IMR-90 (cell line): ENCODE data around the gene KCNAB1. TPM values are rescaled to one million over a fixed set of nuclear protein-coding genes. Genes with fewer than 3 reads are reported as not detected.

Experiments used
- ATAC-seq: fragments of 200-7000 bp; cut with Tn5 transposase; 2 replicates; pipeline ENCODE4 v1.9.1; 2020; ENCODE audit warnings: low read depth, mild to moderate bottlenecking, moderate library complexity
- BruUV-seq: library from RNA; stranded (reverse); fragments of 400-500 nt; replicated peaks from 2 replicates; lab custom pipeline; 2021; lab: Mats Ljungman, UMichigan
- CTCF ChIA-PET: fragments of 300-600 bp; formaldehyde crosslinking; extraction: SDS; loops from one replicate; lab custom pipeline; 2021; ENCODE audit warnings: antibody characterized with exemption; lab: Yijun Ruan, JAX
- POLR2A ChIA-PET: fragments of 300-600 bp; sonication (Branson Sonifier 250); formaldehyde crosslinking; loops from one replicate; lab custom pipeline; 2022; ENCODE audit warnings: antibody characterized with exemption; ENCODE audit not compliant: unreplicated experiment; lab: Charles Lee
- DNase-seq: peaks from one replicate; pipeline ENCODE4 v3.0.0; 2013
- H2AFZ ChIP-seq: replicated peaks from 2 replicates; pipeline ENCODE3; 2013; ENCODE audit warnings: low read length, mild to moderate bottlenecking; ENCODE audit not compliant: poor library complexity
- H2AK5ac ChIP-seq: 2 replicates; pipeline ENCODE4 v1.6.1; 2013; ENCODE audit warnings: low read depth, low read length, inconsistent platforms
- H2AK9ac ChIP-seq: replicated peaks from 2 replicates; pipeline ENCODE3; 2013; ENCODE audit warnings: mild to moderate bottlenecking, low read depth, low read length, moderate library complexity; ENCODE audit not compliant: poor library complexity
- H2BK120ac ChIP-seq: 2 replicates; pipeline ENCODE4 v1.6.1; 2013; ENCODE audit warnings: low read depth, low read length, inconsistent platforms
- H2BK15ac ChIP-seq: 3 replicates; pipeline ENCODE4 v1.6.1; 2013; ENCODE audit warnings: low read depth, low read length, inconsistent platforms
- H2BK20ac ChIP-seq: 2 replicates; pipeline ENCODE4 v1.6.1; 2013; ENCODE audit warnings: low read depth, mild to moderate bottlenecking, inconsistent platforms, low read length, moderate library complexity
- H2BK5ac ChIP-seq: 2 replicates; pipeline ENCODE4 v1.6.1; 2013; ENCODE audit warnings: mild to moderate bottlenecking, low read depth, low read length, inconsistent platforms; ENCODE audit not compliant: poor library complexity, severe bottlenecking
- H3K14ac ChIP-seq: replicated peaks from 2 replicates; pipeline ENCODE4 v1.6.1; 2013; ENCODE audit warnings: low read depth, low read length, inconsistent platforms
- H3K18ac ChIP-seq: 2 replicates; pipeline ENCODE4 v1.6.1; 2013; ENCODE audit warnings: low read depth, low read length, control low read depth
- H3K23ac ChIP-seq: 2 replicates; pipeline ENCODE4 v1.6.1; 2013; ENCODE audit warnings: low read depth, low read length, inconsistent platforms
- H3K27ac ChIP-seq: 2 replicates; pipeline ENCODE4 v1.5.1; 2013; ENCODE audit warnings: mild to moderate bottlenecking, control low read depth, low read length; ENCODE audit not compliant: insufficient read depth
- H3K27me3 ChIP-seq: 2 replicates; pipeline ENCODE4 v1.6.1; 2013; ENCODE audit warnings: low read length; ENCODE audit not compliant: control insufficient read depth, insufficient read depth
- H3K36me3 ChIP-seq: 2 replicates; pipeline ENCODE4 v1.6.1; 2013; ENCODE audit warnings: low read length, mixed read lengths; ENCODE audit not compliant: control insufficient read depth, insufficient read depth
- H3K4ac ChIP-seq: 2 replicates; pipeline ENCODE4 v1.6.1; 2013; ENCODE audit warnings: low read depth, low read length, inconsistent platforms
- H3K4me1 ChIP-seq: 2 replicates; pipeline ENCODE4 v1.6.1; 2013; ENCODE audit warnings: low read length, mixed read lengths; ENCODE audit not compliant: control insufficient read depth, insufficient read depth
- H3K4me2 ChIP-seq: 2 replicates; pipeline ENCODE4 v1.6.1; 2013; ENCODE audit warnings: low read depth, mild to moderate bottlenecking, control low read depth, low read length, moderate library complexity
- H3K4me3 ChIP-seq: 2 replicates; pipeline ENCODE4 v1.5.1; 2013; ENCODE audit warnings: low read depth, mild to moderate bottlenecking, control low read depth, low read length, moderate library complexity; ENCODE audit not compliant: insufficient read depth
- H3K56ac ChIP-seq: 2 replicates; pipeline ENCODE4 v1.6.1; 2013; ENCODE audit warnings: low read length, inconsistent platforms; ENCODE audit not compliant: insufficient read depth; ENCODE audit errors: extremely low read depth
- H3K79me1 ChIP-seq, 2 experiments: 2 replicates each; pipeline ENCODE4 v1.6.1; 2013; ENCODE audit warnings: low read length in 2 of 2, inconsistent platforms in 1 of 2, low read depth in 1 of 2
- H3K9ac ChIP-seq: 2 replicates; pipeline ENCODE4 v1.6.1; 2013; ENCODE audit warnings: low read depth, low read length, control low read depth
- H3K9me1 ChIP-seq: 2 replicates; pipeline ENCODE4 v1.6.1; 2013; ENCODE audit warnings: low read length, inconsistent platforms; ENCODE audit not compliant: insufficient read depth
- H3K9me3 ChIP-seq: 2 replicates; pipeline ENCODE4 v1.6.1; 2013; ENCODE audit warnings: low read length; ENCODE audit not compliant: control insufficient read depth, insufficient read depth
- H4K20me1 ChIP-seq: 2 replicates; pipeline ENCODE4 v1.6.1; 2013; ENCODE audit warnings: low read length, inconsistent platforms; ENCODE audit not compliant: insufficient read depth
- H4K5ac ChIP-seq: 2 replicates; pipeline ENCODE4 v1.6.1; 2013; ENCODE audit warnings: mild to moderate bottlenecking, low read depth, low read length, control low read depth
- H4K8ac ChIP-seq, 2 experiments: 2 replicates each; pipeline ENCODE4 v1.6.1; 2013; ENCODE audit warnings: low read depth in 2 of 2, low read length in 2 of 2, control low read depth in 1 of 2, inconsistent platforms in 1 of 2
- H4K91ac ChIP-seq: 2 replicates; pipeline ENCODE4 v1.6.1; 2013; ENCODE audit warnings: low read depth, low read length, inconsistent platforms; ENCODE audit not compliant: insufficient read depth
- BHLHE40 ChIP-seq: fragments of 150-350 bp; IDR thresholded peaks from 2 replicates; pipeline ENCODE4 v1.6.1; 2016; ENCODE audit warnings: mild to moderate bottlenecking, low read depth, low read length
- CEBPB ChIP-seq: IDR thresholded peaks from 2 replicates; pipeline ENCODE4 v1.6.1; 2012; ENCODE audit warnings: low read depth, low read length, improper control_type of control experiment
- CHD1 ChIP-seq: IDR thresholded peaks from 2 replicates; pipeline ENCODE4 v1.6.1; 2012; ENCODE audit warnings: low read depth, low read length, improper control_type of control experiment
- FOS ChIP-seq: fragments of 150-350 bp; IDR thresholded peaks from 2 replicates; pipeline ENCODE4 v1.6.1; 2016; ENCODE audit warnings: low read depth, low read length
- MAFK ChIP-seq: IDR thresholded peaks from 2 replicates; pipeline ENCODE4 v1.6.1; 2012; ENCODE audit warnings: low read depth, low read length, improper control_type of control experiment
- MAZ ChIP-seq: IDR thresholded peaks from 2 replicates; pipeline ENCODE4 v1.6.1; 2012; ENCODE audit warnings: low read depth, mild to moderate bottlenecking, low read length, improper control_type of control experiment, moderate library complexity, borderline replicate concordance
- NFE2L2 ChIP-seq: fragments of 150-350 bp; IDR thresholded peaks from 2 replicates; pipeline ENCODE4 v1.6.1; 2016; ENCODE audit warnings: low read depth, mild to moderate bottlenecking, low read length
- POLR2A ChIP-seq: IDR thresholded peaks from 2 replicates; pipeline ENCODE4 v1.6.1; 2012; ENCODE audit warnings: mild to moderate bottlenecking, low read depth, low read length
- RAD21 ChIP-seq: IDR thresholded peaks from 2 replicates; pipeline ENCODE4 v1.6.1; 2012; ENCODE audit warnings: low read length, improper control_type of control experiment
- RCOR1 ChIP-seq: IDR thresholded peaks from 2 replicates; pipeline ENCODE4 v1.6.1; 2012; ENCODE audit warnings: mild to moderate bottlenecking, low read length, improper control_type of control experiment; ENCODE audit not compliant: insufficient replicate concordance
- SMC3 ChIP-seq: fragments of 150-350 bp; IDR thresholded peaks from 2 replicates; pipeline ENCODE4 v1.6.1; 2016; ENCODE audit warnings: low read depth, mild to moderate bottlenecking, antibody characterized with exemption, low read length, moderate library complexity
- WGBS, 2 experiments: methylation state at CpG; one replicate each; pipeline versions ENCODE4 v1.1.5 to v1.1.7; 2013; ENCODE audit warnings: missing lambda C conversion rate in 2 of 2; ENCODE audit not compliant: insufficient read length in 1 of 2; ENCODE audit errors: extremely low coverage in 2 of 2; 5-methylcytosine and 5-hydroxymethylcytosine counted together
- dilution Hi-C: fragments of 300-500 bp; cut with HindIII; formaldehyde crosslinking; loops from one replicate; pipeline ENCODE4 v1.14.3; 2018; ENCODE audit warnings: low sequenced_read_pairs; ENCODE audit not compliant: unreplicated experiment
- in situ Hi-C: fragments of 300-500 bp; cut with MboI; formaldehyde crosslinking; loops from 3 replicates; pipeline ENCODE4 v1.14.3; 2019; ENCODE audit warnings: low sequenced_read_pairs, inconsistent platforms, mixed read lengths
- intact Hi-C: fragments of 100-400 bp; cut with micrococcal nuclease; formaldehyde crosslinking; loops from 2 replicates; pipeline ENCODE4 v1.10.0; 2022
- polyA plus RNA-seq, 3 experiments: library from polyadenylated mRNA; depleted of rRNA; stranded (reverse); fragments of >200 nt; gene quantifications; 2 replicates each; pipeline ENCODE4 v1.2.3, GENCODE V29; 2012; ENCODE audit warnings: low replicate concordance in 1 of 3
- total RNA-seq: library from RNA; depleted of rRNA; stranded (reverse); fragments of >200 nt; gene quantifications from 2 replicates; pipeline ENCODE4 v1.2.3, GENCODE V29; 2012
- TF ChIP-seq, protein P1 (sequence below): conservative IDR thresholded peaks from 2 replicates; pipeline ENCODE4 v1.5.1; 2012; ENCODE audit warnings: mild to moderate bottlenecking, low read depth, low read length, improper control_type of control experiment
- TF ChIP-seq, protein P2 (sequence below): fragments of 150-350 bp; IDR thresholded peaks from 2 replicates; pipeline ENCODE4 v1.6.1; 2016; ENCODE audit warnings: low read depth, mild to moderate bottlenecking, low read length, moderate library complexity, borderline replicate concordance
- TF ChIP-seq, protein P3 (sequence below): fragments of 150-350 bp; IDR thresholded peaks from 2 replicates; pipeline ENCODE4 v1.6.1; 2017; ENCODE audit warnings: mild to moderate bottlenecking, antibody characterized with exemption, low read length, low read depth

The KCNAB1 gene
- total and polyA plus RNA-seq, 2 of the 4 experiments (the other 2 are of a cell fraction) = under 0.01 to 0.07 TPM

DNA sequence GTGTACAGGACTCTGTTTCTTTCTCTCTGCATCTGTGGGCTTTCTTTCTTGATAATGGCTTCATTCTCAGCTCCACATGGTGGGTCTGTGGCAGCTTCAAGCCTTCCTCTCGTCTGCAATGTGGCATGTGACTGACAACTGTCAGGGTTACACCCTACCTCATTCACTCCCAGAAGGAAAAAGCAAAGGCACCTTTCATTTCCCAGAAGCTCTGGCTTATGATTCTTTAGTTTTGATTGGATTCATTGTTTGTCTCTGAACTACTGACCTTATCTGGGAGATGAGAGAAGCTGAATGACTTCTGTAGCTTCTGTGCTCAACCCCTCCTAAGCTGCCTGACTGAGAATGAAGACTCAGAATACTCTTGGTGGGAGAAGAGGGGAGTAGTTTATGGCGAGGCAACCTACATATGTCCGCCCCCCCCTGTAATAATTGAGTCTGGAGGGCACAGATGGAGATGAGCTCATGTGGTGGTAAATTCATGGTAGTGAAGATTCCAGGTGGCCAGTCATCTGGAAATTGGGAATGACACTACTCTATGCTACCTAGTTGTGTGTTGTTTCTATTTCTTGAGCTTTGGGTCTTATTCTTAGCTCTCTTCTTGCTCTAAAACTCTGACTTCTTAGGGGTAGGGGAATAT is 38.4 kb downstream of the KCNAB1 start:
- no peak overlapping the region for H3K23ac ChIP-seq
- no peaks in the 10 kb centered on the region for H3K36me3 ChIP-seq
- H3K9ac ChIP-seq = no peak overlapping the region
- no peak overlapping the region for H2AK9ac ChIP-seq
- ATAC-seq = no peak
- H2AK5ac ChIP-seq = no peak overlapping the region
- H2AFZ ChIP-seq = no peak overlapping the region
- H3K4me3 ChIP-seq = no peak overlapping the region
- no peak overlapping the region for H3K18ac ChIP-seq
- H3K4me1 ChIP-seq = no peaks in the 10 kb centered on the region
- H4K5ac ChIP-seq = no peak overlapping the region
- H4K20me1 ChIP-seq = no peaks in the 10 kb centered on the region
- H3K4ac ChIP-seq = no peak overlapping the region
- DNase-seq = no peak
- H3K27me3 ChIP-seq = peaks cover 4% of the 10 kb centered on the region
- intact Hi-C loops (no loop called here), dilution Hi-C loops (loop anchor here (25.0 kb wide), 1 partner anchor 354 kb away; no protein-coding TSS in a partner anchor), in situ Hi-C loops (loop anchor here (10.0 to 25.0 kb wide), 2 partner anchors 226 to 504 kb away; partner anchors contain the start of gene TIPARP)
- H2BK20ac ChIP-seq = no peak overlapping the region
- POLR2A ChIA-PET = interaction anchor here (0.7 kb wide), 1 partner anchor 568 kb away, joined by 4 read pairs; no protein-coding TSS in a partner anchor
- H3K79me1 ChIP-seq = no peaks in the 10 kb centered on the region
- no peak overlapping the region for H2BK5ac ChIP-seq
- no peak overlapping the region for H4K8ac ChIP-seq
- WGBS, 2 experiments = no CpG with 5 or more reads among the region's 3 CpGs
- no peak overlapping the region for H3K56ac ChIP-seq
- H3K14ac ChIP-seq = no peak overlapping the region
- H3K9me3 ChIP-seq = no peaks in the 10 kb centered on the region
- CTCF ChIA-PET = no interaction called here
- H2BK15ac ChIP-seq = no peak overlapping the region
- no peak overlapping the region for H3K4me2 ChIP-seq
- H3K27ac ChIP-seq = no peak overlapping the region
- TF ChIP-seq, protein P1, sequence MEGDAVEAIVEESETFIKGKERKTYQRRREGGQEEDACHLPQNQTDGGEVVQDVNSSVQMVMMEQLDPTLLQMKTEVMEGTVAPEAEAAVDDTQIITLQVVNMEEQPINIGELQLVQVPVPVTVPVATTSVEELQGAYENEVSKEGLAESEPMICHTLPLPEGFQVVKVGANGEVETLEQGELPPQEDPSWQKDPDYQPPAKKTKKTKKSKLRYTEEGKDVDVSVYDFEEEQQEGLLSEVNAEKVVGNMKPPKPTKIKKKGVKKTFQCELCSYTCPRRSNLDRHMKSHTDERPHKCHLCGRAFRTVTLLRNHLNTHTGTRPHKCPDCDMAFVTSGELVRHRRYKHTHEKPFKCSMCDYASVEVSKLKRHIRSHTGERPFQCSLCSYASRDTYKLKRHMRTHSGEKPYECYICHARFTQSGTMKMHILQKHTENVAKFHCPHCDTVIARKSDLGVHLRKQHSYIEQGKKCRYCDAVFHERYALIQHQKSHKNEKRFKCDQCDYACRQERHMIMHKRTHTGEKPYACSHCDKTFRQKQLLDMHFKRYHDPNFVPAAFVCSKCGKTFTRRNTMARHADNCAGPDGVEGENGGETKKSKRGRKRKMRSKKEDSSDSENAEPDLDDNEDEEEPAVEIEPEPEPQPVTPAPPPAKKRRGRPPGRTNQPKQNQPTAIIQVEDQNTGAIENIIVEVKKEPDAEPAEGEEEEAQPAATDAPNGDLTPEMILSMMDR = no peak
- TF ChIP-seq NFE2L2 (no peak), RAD21 (no peak), CEBPB (no peak), BHLHE40 (no peak), RCOR1 (no peak), CHD1 (no peak), MAZ (no peak), POLR2A (no peak), MAFK (no peak), FOS (no peak), SMC3 (no peak)
- TF ChIP-seq, protein P2, sequence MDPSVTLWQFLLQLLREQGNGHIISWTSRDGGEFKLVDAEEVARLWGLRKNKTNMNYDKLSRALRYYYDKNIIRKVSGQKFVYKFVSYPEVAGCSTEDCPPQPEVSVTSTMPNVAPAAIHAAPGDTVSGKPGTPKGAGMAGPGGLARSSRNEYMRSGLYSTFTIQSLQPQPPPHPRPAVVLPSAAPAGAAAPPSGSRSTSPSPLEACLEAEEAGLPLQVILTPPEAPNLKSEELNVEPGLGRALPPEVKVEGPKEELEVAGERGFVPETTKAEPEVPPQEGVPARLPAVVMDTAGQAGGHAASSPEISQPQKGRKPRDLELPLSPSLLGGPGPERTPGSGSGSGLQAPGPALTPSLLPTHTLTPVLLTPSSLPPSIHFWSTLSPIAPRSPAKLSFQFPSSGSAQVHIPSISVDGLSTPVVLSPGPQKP = no peak
- TF ChIP-seq, protein P3, sequence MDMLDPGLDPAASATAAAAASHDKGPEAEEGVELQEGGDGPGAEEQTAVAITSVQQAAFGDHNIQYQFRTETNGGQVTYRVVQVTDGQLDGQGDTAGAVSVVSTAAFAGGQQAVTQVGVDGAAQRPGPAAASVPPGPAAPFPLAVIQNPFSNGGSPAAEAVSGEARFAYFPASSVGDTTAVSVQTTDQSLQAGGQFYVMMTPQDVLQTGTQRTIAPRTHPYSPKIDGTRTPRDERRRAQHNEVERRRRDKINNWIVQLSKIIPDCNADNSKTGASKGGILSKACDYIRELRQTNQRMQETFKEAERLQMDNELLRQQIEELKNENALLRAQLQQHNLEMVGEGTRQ = no peak
- no peak overlapping the region for H4K91ac ChIP-seq
- no TSS peak for BruUV-seq
- no peaks in the 10 kb centered on the region for H3K9me1 ChIP-seq
- H2BK120ac ChIP-seq = no peak overlapping the region
